ENCODE measurements around the gene ZGLP1. TPM values are rescaled to one million over a fixed set of nuclear protein-coding genes. Genes with fewer than 3 reads are reported as not detected.
"Not testable (repeated sequence)": the region's sequence is repeated elsewhere in the genome, so short reads cannot be mapped to it uniquely, and the experiment has no call there.

ZGLP1 gene
- total RNA-seq (2014; rRNA removed; shearing (Covaris generic)) = 0.43 and 1.7 TPM in 2 replicates
- 0.38 and 1.2 TPM in 2 replicates for polyA plus RNA-seq (2015; cell fraction: cytosol; rRNA removed)
- 4.1 and 7.2 TPM in 2 replicates for polyA plus RNA-seq (2015; cell fraction: nucleus; rRNA removed)

GRCh38 chr19:10309423-10309822 lies at the start of gene ZGLP1:
ZGLP1 (minus strand) TSS chr19:10309815.
- DNase-seq (ENCODE audit: low read depth) = no peak

- DNase-seq (ENCODE audit: low read depth) = no peak
Observed at GRCh38 chr19:10356431-10356830, 46.8 kb upstream of the ZGLP1 start.

- no peak for DNase-seq (ENCODE audit: low read depth)
Observed at GRCh38 chr19:10353793-10354391, 44.3 kb upstream of the ZGLP1 start.

- DNase-seq (ENCODE audit: low read depth) = no peak
Observed at GRCh38 chr19:10352764-10353671, 43.4 kb upstream of the ZGLP1 start.

GRCh38 chr19:10346509-10346908 lies 36.9 kb upstream of the ZGLP1 start:
- no peak for DNase-seq (ENCODE audit: low read depth)

GRCh38 chr19:10344780-10345179 lies 35.2 kb upstream of the ZGLP1 start:
- no peak for DNase-seq (ENCODE audit: low read depth)

GRCh38 chr19:10343495-10343894 lies 33.9 kb upstream of the ZGLP1 start:
- no peak for DNase-seq (ENCODE audit: low read depth)

GRCh38 chr19:10339977-10340376 lies 30.4 kb upstream of the ZGLP1 start:
- no peak for DNase-seq (ENCODE audit: low read depth)

GRCh38 chr19:10339380-10339960 lies 29.9 kb upstream of the ZGLP1 start, which contains the start of gene ICAM3:
ICAM3 (minus strand) TSS chr19:10339624; CDS start chr19:10339614, 10 bp downstream.
- DNase-seq (ENCODE audit: low read depth) = no peak

- DNase-seq (ENCODE audit: low read depth) = no peak
Observed at GRCh38 chr19:10338940-10339339, 29.3 kb upstream of the ZGLP1 start.

GRCh38 chr19:10336725-10337124 lies 27.1 kb upstream of the ZGLP1 start:
- not testable (repeated sequence) for DNase-seq (ENCODE audit: low read depth)

GRCh38 chr19:10335352-10335985 lies 25.9 kb upstream of the ZGLP1 start:
- no peak for DNase-seq (ENCODE audit: low read depth)

GRCh38 chr19:10334588-10335351 lies 25.2 kb upstream of the ZGLP1 start:
- DNase-seq (ENCODE audit: low read depth) = peak; percentile 88

GRCh38 chr19:10333758-10334587 lies 24.4 kb upstream of the ZGLP1 start:
- no peak for DNase-seq (ENCODE audit: low read depth)

GRCh38 chr19:10332965-10333757 lies 23.5 kb upstream of the ZGLP1 start, which contains the start of gene RAVER1:
RAVER1 (minus strand) TSS chr19:10333529; CDS start chr19:10333507, 22 bp downstream.
- peak; percentile 90 for DNase-seq (ENCODE audit: low read depth)

- DNase-seq (ENCODE audit: low read depth) = no peak
Observed at GRCh38 chr19:10332158-10332964, 22.7 kb upstream of the ZGLP1 start.

- no peak for DNase-seq (ENCODE audit: low read depth)
Observed at GRCh38 chr19:10329555-10329954, 19.9 kb upstream of the ZGLP1 start.
